GM21619 (cell line): ENCODE data around the gene FADS6.
"Not testable (repeated sequence)": the region's sequence is repeated elsewhere in the genome, so short reads cannot be mapped to it uniquely, and the experiment has no call there.

Source experiments
- ATAC-seq: cut with Tn5 transposase; IDR thresholded peaks from one replicate; pipeline ENCODE4 v1.9.1; 2021; ENCODE audit not compliant: unreplicated experiment

FADS6 gene

DNA sequence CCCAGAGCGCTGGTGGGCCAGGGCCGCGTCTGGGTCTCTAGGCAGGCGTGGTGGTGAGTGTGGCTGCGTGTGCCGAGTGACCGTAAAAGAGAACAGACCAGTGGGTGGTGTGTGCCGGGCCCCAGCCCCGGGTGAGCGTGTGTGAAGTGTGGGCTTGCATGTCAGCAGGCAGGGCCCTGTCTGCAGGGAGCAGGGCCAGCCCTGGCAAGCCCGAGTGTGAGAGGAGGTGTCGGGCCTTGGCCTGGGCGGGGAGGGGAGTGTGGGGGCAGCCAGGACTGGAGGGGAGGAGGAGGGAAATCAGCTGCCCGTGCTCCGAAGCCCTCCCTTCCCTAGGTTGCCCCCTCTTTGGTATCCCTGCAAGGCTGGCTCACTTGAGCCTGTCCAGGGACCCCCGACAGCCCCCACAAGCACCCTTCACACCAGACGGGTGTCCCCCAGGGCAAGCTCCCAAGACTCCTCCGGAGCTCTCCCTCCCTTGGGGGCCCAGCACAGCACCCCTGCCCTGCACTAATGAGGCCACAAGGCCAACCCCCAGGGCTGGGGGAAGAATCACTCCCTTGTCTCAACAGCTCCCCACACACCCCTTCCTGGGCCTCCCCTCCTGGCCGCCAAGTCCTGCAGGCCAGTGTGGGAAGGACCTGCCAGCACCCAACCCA lies 27.7 kb upstream of the FADS6 start:
- ATAC-seq, result no peak

DNA sequence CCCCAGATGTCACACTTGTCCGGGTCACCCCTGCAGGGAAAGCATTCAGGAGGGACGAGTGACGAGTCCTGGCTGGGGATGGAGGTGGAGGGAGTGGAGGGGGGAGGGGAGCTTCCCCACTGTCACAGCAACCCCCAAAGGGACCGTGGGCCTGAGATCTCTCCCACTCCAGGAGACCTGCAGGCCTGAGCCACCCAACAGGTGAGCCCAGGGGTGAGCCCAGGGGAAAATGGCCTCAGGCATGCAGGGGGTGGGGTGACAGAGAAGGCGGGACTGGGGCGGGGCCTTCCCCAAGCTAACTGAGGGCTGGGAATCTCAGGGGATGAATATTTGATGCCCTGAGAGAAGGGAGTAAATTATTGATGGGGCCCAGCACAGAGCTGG lies 27.2 kb upstream of the FADS6 start:
- no peak for ATAC-seq

DNA sequence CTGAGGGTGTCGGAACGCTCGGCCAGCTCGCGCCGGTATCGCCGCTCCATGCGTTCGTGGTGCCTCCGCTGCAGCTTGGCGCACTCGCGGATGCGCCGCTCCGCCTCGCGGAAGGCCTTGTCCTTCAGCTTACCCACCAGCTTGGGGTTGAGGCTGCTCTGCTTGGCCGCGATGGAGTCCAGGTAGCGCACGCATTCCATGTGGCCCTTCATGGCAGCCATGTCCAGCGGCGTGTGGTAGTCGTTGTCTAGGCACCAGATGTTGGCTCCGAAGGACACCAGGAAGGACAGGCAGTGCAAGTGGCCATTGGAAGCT lies 26.8 kb upstream of the FADS6 start:
- ATAC-seq, result no peak

DNA sequence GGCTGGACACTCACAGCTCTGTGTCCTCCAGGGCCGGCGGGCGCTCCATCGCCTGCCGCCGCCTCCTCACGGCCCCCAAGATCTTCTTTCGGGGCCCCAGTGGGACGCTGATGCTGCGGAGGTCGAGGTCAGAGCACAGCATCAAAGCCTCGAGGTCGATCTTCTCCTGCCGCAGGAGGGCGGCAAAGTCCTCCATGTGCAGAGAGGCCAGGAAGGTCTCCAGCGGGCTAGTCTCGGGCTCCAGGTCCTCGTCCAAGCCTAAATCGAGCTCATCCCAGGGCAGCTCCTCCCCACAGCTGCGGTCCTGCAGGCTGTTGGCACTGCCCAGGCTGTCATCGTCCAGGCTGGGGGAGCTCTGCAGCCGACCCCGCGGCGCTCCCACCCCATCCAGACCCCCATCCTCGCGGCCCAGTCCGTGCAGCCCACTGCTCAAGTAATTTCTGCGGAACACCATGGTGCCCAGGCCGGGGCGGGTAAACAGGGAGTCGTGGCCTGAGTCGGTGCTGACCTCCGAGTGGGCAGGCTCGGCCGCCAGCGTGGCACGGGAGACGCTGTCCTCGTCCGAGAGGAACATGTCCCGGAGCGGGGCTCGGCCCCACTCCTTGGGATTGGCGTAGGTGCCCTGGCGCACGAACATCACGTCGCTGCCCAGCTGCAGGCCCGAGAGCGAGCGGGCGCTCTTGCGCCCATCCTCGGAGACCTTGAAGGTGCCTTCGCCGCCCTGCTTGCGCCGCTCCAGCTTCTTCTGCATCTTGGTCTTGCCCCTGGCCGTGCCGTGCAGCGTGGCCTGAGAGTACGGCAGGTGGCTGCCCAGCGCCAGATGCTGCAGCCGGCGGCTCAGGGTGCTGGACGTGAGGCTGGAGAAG lies 26.2 kb upstream of the FADS6 start:
- no peak for ATAC-seq

DNA sequence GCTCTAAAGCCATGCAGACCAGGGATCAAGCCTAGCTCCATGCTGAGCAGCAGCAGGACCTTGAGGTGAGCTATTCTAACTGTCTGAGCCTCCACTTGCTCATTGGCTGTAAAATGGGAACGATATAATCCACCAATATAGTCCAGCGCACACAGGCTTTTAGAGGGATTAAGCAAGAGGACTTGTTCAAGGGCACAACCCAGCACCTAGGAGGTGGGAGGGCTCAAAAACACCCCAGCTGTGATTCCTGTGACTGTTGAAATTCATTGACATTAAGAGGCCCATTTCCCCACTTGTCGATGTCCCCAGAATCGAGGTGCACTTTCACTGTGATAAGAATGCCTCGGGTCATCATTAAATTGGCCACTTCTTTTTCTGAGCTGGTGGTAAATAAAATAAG lies 25.5 kb upstream of the FADS6 start:
- no peak for ATAC-seq

DNA sequence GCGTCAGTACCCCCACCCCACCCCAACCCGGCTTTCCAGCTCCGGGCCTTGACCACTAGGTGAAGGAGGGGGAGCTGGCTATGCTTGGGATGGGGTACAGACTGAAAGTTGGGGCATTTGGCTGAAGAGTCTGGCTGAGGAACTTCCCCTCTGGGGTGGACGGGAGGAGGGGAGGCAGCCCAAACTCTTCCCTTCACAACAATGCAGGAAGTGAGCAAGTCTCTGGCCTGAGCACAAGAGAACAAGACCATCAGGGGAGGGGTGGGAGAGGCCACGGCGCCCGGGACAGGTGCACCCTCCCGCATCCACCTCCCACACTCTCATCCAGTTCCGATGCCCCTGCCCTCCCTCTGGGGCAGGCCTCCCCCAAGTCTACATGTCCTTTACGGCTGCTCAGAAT lies 24.0 kb upstream of the FADS6 start:
- no peak for ATAC-seq

DNA sequence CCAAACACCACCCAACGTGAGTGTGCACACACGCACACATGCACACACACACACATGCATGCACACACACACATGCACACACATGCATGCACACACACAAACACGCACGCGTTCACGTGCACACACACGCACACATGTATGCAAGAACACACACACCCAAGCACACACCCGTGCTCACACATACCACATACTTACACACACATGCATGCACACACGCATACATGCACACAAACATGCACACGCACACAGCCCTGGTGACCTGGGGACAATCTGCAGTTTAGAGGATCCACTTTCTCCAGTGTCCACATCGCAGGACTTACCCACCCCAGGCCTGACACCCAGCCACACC lies 23.4 kb upstream of the FADS6 start:
- ATAC-seq, result no peak

DNA sequence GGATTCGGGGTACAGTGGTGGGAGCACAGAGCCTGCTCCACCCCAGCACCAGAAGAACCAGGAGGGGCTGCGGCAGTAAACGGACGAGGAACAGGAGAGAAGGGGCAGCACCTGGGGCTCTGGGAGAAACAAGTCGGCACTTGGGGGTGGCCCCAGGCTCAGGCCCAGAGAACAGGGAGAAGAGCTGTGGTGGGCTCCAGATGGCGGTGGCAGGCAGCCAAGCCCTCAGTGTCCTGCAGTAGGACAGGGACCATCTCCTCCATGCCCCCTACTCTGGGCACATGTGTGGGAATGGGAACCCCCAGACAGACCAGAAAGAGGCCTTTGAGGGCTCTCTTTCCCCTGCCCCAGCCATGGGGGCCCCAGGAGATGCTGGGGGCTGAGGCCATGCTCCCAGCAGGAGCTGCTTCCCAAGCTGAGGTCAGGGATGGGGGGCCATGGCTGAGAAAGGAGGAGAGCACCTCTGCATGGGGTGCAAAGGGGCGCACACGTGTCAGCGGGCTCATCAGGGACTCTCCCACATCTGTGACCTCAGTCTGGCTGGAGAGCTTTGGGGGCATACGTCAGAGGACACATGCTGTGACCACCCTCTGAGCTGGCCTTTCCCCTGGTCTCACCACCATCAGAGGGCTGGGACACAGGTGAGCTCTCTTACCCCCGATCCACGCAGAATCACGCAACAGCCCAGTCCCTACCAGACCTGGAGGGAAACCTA lies 22.9 kb upstream of the FADS6 start:
- ATAC-seq, result no peak

DNA sequence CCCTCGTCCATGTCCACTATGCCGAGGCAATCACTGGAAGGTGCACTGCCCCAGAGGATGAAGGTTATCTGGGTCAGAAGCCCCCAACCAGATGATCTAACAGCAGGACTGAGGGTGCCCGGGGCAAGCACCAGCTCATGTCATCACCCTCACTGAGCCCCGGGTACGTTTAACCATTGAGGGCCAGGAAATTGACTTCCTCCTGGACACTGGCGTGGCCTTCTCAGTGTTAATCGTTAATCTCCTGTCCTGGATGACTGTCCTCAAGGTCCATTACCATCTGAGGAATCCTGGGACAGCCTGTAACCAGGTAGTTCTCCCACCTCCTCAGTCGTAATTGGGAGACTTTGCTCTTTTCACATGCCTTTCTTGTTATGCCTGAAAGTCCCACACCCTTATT lies 18.0 kb upstream of the FADS6 start:
- ATAC-seq, result not testable (repeated sequence)

DNA sequence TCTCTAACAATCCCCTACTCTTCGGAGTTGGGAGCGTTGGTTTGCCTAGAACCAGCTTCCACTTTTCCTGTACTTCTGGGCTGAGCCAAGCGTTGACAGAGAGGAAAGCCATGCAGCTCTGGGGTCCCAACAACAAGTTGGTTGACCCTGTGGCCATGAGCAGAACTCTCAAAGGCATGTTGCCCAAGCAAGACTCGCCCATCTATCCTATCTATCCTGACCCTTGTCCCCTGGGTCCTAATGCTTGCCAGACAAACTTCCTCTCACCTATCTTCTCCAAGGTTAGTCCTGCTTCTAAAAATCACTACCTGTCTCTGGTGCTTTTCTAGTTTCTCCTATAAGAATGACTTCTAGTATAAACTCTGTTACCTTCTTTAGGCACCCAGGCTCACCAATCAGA lies 15.7 kb upstream of the FADS6 start:
- ATAC-seq, result not testable (repeated sequence)

DNA sequence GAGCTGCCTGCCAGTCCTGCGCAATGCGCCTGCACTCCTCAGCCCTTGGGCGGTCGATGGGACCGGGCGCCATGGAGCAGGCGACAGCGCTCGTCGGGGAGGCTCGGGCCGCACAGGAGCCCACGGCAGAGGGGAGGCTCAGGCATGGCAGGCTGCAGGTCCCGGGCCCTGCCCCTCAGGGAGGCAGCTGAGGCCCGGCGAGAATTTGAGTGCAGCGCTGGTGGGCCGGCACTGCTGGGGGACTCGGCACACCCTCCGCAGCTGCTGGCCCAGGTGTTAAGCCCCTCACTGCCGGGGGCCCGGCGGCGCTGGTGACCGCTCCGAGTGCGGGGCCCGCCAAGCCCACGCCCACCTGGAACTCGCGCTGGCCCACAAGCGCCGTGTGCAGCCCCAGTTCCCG lies 13.6 kb upstream of the FADS6 start:
- ATAC-seq, result no peak

DNA sequence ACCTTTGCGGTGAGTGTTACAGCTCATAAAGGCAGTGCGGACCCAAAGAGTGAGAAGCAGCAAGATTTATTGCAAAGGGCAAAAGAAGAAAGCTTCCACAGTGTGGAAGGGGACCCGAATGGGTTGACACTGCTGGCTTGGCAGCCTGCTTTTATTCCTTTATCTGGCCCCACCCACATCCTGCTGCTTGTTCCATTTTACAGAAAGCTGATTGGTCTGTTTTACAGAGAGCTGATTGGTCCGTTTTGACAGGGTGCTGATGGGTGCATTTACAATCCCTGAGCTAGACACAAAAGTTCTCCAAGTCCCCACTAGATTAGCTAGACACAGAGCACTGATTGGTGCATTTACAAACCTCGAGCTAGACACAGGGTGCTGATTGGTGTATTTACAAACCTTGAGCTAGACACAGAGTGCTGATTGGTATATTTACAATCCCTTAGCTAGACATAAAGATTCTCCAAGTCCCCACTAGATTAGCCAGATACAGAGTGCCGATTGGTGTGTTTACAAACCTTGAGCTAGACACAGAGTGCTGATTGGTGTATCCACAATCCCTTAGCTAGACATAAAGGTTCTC lies 12.9 kb upstream of the FADS6 start:
- not testable (repeated sequence) for ATAC-seq

DNA sequence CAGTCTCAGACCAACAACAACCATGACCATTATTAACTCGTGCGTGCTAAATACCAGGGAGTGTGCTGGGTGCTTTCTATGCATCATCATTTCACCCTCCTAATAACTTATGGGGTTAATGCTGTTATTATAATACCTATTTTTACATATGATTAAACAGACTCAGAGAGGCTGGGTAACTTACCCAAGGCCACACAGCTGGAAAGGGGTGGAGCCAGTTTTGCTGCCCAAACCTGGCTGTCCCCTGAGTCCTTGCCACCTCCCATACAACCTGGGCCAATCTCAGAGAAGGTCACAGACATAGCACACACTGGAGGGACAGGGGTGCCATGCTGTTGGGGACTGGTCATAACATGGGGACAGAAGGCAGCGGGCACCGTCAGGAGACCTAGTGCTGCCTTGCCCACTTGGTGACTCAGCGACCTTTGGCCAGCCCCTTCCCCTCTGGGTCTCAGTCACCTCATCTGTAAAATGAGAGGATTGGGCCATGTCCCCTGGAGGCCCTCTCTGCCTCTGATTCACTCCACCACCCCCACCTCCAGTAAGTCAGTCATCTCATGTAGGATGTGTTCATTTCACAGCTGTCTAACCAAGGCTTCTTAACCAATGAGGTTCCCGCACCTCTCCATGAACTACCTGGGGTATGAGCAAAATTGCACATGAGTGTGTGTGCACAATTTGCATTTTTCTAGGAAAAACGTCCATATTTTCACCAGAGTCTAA lies 11.4 kb upstream of the FADS6 start:
- no peak for ATAC-seq

DNA sequence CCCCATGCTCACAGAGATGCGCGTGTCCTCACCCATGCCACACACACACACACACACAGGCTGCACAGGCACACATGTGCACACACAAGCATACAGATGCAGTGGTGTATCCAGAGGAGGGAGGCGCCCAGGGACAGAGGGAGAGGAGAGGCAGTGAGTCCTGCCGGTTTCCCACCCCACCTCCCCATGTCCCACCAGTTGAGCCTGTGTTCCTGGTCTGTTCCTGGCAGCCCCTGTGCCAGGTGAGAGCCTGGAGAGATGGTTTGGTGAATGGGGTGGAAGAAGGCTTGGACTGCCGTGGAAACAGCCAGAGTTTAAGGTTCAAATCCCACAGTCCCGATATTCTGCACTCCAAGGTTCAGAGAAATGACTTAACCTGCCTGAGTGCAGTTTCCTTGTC lies 10.2 kb upstream of the FADS6 start:
- no peak for ATAC-seq

DNA sequence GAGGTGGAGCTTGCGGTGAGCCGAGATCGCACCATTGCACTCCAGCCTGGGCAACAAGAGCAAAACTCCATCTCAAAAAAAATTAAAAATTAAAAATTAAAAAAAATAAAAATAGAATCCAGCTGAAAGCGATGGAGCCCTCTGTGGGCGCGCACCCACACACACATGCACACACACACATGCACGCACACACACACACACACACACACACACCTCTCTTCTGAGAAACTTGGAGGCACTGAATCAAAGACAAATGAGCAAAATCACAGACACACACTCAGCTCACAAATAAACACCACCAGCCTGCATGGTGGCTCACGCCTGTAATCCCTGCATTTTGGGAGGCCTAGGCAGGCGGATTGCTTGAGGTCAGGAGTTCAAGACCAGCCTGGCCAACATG lies 9.6 kb upstream of the FADS6 start:
- ATAC-seq, result no peak

DNA sequence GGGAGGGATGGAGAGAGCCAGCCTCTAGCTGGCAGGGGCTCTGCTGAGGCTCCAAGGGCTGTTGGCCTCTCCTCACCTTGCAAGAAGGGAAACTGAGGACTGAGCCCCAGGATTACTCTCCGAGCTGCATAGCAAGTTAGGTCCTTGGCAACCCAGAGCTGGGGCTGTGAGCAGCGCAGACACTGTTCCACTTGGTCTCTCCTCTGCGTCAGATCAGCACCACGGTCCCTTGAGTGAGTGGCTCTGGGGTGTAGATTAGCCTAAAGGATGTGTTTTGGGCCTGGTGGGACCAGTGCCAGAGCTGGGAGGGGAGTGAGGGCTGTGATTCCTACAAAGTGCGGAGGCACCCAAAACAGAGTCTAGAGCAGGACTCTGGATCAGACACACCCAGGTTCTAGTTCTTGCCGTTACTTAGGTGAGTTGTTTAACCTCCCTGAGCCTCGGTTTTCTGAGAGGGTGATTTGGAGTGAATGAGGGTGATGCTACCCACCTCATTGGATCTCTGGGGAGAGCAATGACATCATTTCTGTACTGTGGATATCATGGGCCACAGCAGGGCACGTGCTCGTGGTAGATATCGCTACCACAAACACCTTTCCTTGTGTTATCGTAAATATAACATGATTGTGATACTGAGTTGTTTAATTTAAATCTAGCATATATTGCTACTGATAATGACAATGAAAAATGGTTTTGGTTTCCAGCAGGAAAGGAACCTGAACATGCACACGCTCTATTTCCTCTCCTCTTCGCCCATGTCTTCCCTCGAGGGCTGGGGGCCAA lies 8.1 kb upstream of the FADS6 start:
- no peak for ATAC-seq

DNA sequence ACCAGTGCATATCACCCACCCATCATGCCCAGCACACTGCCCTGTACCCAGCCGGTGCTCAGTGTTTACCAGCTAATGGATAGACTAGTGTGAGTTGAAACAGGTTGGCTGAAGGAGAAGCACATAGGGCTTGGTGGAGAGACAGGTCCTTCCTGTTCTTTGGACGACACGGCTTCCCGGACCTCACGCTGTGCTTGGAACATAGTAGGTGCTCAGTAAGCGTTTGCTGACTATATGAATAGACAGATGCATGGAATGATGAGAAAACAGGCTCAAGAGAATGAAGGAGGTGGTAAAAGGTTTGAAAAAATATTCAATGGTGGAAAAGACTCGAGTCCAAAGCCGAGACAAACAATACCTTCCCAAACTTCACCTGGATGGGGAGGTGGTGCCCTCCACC lies 6.8 kb upstream of the FADS6 start:
- ATAC-seq, result no peak

DNA sequence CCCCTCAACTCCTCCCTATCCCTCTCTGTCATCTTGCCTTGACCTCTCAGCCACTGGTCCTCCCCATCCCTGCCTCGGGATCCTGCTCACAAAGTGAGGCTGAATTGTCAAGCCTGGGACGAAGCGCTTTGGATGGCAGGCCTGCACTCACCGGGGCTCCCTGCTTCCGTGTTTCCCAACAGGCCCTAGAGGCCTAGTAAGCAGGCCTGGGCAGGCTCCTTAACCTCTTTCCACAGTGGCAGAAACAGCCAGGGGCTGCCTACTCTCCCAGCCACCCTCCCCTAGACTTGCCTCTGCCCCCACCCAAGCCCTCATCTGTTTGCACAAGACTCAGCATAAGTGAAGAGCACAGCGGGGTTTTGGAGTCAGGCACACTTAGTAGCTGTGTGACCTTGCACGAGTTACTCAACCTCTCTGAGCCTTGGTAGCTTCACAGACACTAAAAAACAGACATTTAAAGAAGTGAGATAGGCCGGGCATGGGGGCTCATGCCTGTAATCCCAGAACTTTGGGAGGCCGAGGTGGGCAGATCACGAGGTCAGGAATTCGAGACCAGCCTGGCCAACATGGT lies 5.0 kb upstream of the FADS6 start:
- ATAC-seq, result no peak

DNA sequence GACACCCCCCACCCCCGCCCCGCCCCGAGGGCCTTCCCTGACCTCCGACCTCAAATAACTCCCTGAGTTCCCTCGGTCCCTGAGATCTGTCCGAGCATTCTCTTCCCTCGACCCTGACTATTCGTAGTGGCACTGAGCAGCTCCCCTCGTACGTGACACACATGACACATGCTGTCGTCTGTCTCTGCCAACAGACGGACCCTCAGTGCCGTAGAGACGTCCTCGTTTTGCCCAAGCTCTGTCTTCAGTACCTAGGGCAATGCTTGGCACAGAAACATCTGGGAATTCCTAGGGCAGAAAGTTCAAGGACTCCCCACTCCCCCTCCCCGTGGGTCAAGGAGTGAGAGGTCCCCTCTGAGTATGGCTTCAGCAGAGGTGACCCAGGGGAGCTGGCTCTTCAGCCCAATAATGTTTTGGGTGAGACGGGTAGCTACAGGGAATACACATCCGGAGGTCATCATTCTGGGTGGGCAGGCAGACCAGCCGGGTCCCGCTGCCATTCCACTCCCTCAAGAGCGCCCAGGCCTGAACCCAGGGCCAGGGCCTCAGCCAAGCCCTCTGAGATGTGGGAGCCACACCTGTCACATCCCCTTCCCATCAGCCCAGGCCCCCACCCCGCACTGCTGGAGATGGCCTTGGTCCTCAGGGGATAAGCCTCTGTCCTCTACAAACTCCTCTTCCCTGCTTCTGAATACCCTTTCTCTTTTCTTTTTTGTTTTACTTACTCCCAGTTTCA lies 671 bp upstream of the FADS6 start:
- ATAC-seq, result no peak
